ENCODE measurements around the gene CMTM5.

Gene CMTM5

DNA sequence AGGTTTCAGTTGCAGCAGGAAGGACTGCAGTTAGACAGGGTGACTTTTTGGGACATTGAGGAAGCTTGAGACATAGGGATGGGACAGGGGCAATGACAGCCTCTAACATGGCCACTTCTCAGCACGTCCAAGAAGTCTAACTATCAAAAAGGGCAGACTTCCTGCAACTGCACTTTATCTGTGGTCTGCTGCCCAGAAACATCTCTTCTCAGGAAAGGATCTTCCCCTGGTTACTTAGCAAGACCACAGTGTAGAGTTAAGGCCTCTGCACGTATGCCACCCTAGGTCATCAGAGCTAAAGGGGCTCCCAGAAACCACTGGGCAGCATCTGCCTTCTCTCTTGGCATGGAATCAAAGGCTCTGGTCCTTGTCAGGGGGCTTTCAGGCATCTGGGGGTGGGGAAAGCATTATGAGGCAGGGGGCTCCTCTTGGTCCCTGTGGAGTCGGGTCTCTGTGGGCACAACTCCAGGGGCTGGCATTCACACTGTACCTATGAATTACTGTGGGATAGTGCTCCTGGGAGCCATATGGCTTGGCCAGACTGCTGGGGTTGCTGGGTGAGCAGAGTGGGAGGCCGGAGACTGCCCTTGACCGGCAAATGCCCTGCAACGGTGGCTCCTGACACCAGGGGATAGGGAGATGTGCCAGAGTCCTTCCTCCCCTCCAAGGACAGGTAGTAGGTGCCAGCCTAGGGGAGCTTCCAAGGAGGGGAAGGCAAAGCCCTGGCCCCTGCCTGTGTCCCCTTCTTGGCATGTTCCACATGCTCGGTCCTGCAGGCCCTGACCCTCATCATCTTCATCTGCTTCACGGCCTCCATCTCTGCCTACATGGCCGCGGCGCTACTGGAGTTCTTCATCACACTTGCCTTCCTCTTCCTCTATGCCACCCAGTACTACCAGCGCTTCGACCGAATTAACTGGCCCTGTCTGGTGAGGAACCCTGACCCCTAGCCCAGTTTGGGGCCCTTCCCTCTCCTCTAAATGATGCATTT, 1.0 kb downstream of the CMTM5 start:
- TF ChIP-seq MYC (IDR thresholded peaks at IDR 0.05; ENCODE audit: low read depth, low read length) = no peak
- no peak for TF ChIP-seq POLR2A (IDR thresholded peaks at IDR 0.05; ENCODE audit: extremely low read depth, insufficient read length)
- TF ChIP-seq, protein P1, sequence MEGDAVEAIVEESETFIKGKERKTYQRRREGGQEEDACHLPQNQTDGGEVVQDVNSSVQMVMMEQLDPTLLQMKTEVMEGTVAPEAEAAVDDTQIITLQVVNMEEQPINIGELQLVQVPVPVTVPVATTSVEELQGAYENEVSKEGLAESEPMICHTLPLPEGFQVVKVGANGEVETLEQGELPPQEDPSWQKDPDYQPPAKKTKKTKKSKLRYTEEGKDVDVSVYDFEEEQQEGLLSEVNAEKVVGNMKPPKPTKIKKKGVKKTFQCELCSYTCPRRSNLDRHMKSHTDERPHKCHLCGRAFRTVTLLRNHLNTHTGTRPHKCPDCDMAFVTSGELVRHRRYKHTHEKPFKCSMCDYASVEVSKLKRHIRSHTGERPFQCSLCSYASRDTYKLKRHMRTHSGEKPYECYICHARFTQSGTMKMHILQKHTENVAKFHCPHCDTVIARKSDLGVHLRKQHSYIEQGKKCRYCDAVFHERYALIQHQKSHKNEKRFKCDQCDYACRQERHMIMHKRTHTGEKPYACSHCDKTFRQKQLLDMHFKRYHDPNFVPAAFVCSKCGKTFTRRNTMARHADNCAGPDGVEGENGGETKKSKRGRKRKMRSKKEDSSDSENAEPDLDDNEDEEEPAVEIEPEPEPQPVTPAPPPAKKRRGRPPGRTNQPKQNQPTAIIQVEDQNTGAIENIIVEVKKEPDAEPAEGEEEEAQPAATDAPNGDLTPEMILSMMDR (IDR thresholded peaks at IDR 0.05; ENCODE audit: low read depth, low read length) = no peak
- H3K4me3 ChIP-seq (ENCODE audit: low read depth, low read length) = no peak overlapping the region
- DNase-seq (ENCODE audit: low read depth) = no peak

DNA sequence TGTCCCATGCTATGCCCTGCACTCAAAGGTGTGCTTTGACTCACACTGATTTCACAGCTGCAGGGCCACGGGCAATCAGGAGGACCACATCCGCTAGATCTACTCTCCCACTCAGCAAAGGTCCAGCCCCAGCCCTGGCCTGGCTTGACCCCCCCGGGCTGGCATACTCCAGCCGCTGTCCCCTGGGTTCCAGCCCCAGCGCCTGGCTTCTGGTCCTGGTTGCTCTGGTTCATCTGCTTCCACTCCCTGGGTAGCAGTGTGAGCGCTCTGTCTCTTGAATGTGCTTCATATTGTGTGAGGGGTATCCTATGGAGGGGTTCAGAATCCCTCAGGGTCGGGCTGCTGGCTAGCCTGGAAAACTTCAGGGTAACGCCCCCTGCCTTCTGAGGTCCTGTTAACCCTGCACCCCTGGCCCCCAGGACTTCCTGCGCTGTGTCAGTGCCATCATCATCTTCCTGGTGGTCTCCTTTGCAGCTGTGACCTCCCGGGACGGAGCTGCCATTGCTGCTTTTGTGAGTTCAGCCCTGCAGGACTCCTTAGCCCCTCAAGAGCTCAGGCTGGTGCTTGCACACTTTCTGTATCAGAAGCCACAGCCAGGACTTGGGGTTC, 1.9 kb downstream of the CMTM5 start:
- TF ChIP-seq, protein P2, sequence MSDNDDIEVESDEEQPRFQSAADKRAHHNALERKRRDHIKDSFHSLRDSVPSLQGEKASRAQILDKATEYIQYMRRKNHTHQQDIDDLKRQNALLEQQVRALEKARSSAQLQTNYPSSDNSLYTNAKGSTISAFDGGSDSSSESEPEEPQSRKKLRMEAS (IDR thresholded peaks at IDR 0.05; ENCODE audit: low read depth, low read length) = no peak
- no peak for TF ChIP-seq MYC (IDR thresholded peaks at IDR 0.05; ENCODE audit: low read depth, low read length)
- TF ChIP-seq, protein P1 (IDR thresholded peaks at IDR 0.05; ENCODE audit: low read depth, low read length) = no peak
- TF ChIP-seq POLR2A (IDR thresholded peaks at IDR 0.05; ENCODE audit: extremely low read depth, insufficient read length) = no peak
- no peak overlapping the region for H3K4me3 ChIP-seq (ENCODE audit: low read depth, low read length)
- DNase-seq (ENCODE audit: low read depth) = no peak

DNA sequence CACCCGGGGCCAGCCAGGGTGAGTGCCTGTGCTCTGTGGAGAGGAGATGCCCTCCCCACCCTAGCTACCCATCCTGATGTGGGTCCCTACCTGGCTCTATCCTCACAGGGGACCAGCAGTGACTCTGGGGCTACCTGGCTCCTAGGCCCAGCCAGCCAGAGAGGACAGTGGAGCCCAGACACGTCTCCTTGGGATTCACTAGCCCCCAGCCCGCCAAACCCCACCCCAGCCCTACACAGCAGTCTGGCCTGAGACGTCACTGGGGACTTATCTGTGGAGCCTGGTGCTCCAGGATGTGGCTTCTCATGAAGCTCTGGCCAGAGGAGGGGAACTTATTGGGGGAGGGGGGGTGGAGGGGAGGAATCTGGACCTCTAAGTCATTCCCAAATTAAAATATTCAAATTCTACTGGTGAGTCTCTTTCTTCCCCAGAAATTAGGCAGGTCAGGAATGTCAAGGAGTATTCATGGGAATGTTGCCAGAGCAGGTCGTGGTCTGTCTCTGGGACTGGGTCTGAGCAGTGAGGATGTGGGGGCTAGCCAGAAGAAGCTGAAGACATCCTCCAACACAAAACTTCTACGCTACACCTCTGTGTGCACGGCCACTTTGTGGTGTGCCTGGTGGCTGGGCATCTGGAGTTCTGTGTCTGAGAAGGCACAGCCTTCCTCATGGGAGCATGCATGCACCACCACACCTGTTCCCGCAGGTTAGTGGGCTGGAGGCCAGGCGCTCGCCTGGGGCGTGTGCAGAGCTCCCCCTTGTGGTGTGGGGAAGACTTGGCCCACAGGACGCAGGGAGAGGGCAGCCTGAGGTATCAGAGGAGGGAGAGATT, 2.7 kb downstream of the CMTM5 start:
- TF ChIP-seq, protein P2 (IDR thresholded peaks at IDR 0.05; ENCODE audit: low read depth, low read length) = 0 out of 2 replicates have a peak, but pooled peaks have one; percentile 14
- TF ChIP-seq POLR2A (IDR thresholded peaks at IDR 0.05; ENCODE audit: extremely low read depth, insufficient read length) (no peak), MYC (IDR thresholded peaks at IDR 0.05; ENCODE audit: low read depth, low read length) (no peak)
- TF ChIP-seq, protein P1 (IDR thresholded peaks at IDR 0.05; ENCODE audit: low read depth, low read length) = peak; percentile 95
- DNase-seq (ENCODE audit: low read depth) = peak; percentile 37
- no peak overlapping the region for H3K4me3 ChIP-seq (ENCODE audit: low read depth, low read length)

DNA sequence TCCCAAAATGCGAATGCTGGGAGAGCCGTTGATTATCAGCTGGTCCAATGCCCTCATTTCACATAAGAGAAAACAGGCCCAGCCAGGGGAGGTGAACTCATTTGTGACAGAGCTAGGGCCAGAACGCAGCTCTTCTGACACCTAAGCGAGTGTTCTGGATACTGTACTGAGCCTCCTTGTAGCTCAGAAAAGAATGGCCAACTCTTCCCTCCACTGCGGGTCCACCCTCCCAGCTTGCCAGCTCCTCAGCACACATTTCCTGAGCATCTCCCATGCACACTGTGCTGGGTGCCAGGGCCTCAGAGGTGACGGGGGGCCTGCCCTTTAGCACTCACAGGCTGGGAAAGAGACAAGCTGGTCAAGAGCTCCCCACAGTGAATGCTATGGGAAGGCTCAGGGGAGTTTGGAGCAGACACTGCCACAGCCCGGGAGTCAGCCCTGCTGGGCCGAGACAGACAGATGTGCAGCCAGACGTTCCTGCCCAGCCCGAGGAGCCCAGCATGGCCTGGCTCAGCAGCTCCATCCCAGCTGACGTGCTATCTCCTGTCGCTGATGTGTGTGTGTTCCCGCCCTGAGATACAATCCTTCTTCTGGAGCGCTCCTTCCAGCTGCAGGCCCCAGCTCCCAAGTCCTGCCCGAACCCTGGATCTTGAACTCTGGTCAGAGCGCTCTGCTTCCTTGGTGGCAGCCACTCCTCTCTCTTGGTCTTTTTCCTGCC, 3.5 kb downstream of the CMTM5 start:
- no peak overlapping the region for H3K4me3 ChIP-seq (ENCODE audit: low read depth, low read length)
- TF ChIP-seq, protein P1 (IDR thresholded peaks at IDR 0.05; ENCODE audit: low read depth, low read length) = no peak
- TF ChIP-seq POLR2A (IDR thresholded peaks at IDR 0.05; ENCODE audit: extremely low read depth, insufficient read length) (no peak), MYC (IDR thresholded peaks at IDR 0.05; ENCODE audit: low read depth, low read length) (no peak)
- TF ChIP-seq, protein P2 (IDR thresholded peaks at IDR 0.05; ENCODE audit: low read depth, low read length) = no peak
- DNase-seq (ENCODE audit: low read depth) = no peak

DNA sequence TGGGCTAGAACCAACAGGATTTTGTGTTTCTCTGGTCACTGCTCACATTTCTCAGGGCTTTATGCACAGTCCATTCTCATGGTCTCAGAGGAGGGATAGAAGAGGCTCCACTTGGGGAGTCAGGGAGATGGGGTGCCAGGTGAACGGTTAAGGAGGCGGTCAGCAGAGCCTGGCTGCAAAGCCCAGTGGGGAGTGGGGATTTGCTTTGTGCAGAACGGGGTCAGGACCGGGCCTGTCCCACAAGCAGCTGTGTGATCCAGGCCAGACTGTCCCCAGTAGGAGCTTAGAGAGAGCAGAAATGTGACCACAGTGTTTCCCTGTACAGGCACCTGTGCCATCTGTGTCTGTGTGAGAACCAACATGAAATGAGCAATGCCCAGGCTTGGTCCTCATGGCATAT, 4.1 kb downstream of the CMTM5 start:
- TF ChIP-seq MYC (IDR thresholded peaks at IDR 0.05; ENCODE audit: low read depth, low read length) = no peak
- no peak overlapping the region for H3K4me3 ChIP-seq (ENCODE audit: low read depth, low read length)

More for the DNA sequence above, 4.1 kb downstream of the CMTM5 start:
- no peak for DNase-seq (ENCODE audit: low read depth)
